HepG2 (cell line): ENCODE data around the gene BRD2. TPM values are rescaled to one million over a fixed set of nuclear protein-coding genes. Genes with fewer than 3 reads are reported as not detected.
A peak's percentile ranks its signal among the peaks of the same experiment; 100 is the strongest.

Source experiments
- ATAD3A ChIP-seq: sonication (generic); formaldehyde crosslinking; IDR thresholded peaks from 2 replicates; pipeline ENCODE4 v1.4.0; 2020; ENCODE audit warnings: missing genetic modification reagents
- BCLAF1 ChIP-seq: fragments of 450-650 bp; IDR thresholded peaks from 2 replicates; pipeline ENCODE4 v1.6.1; 2017; ENCODE audit warnings: mild to moderate bottlenecking
- CC2D1A ChIP-seq: sonication (generic); formaldehyde crosslinking; IDR thresholded peaks from 2 replicates; pipeline ENCODE4 v1.8.1; 2023; ENCODE audit warnings: mild to moderate bottlenecking, missing genetic modification reagents
- FOXC1 ChIP-seq: sonication (generic); formaldehyde crosslinking; IDR thresholded peaks from 2 replicates; pipeline ENCODE4 v1.8.0; 2022; ENCODE audit warnings: mild to moderate bottlenecking, missing genetic modification reagents, borderline replicate concordance
- FOXK1 ChIP-seq: sonication (generic); formaldehyde crosslinking; IDR thresholded peaks from 2 replicates; pipeline ENCODE4 v1.4.0; 2020; ENCODE audit warnings: low read depth, missing genetic modification reagents, borderline replicate concordance
- FOXO1 ChIP-seq: sonication (generic); formaldehyde crosslinking; IDR thresholded peaks from 2 replicates; pipeline ENCODE4 v1.4.0; 2020; ENCODE audit warnings: missing genetic modification reagents
- GATAD1 ChIP-seq: IDR thresholded peaks from 2 replicates; pipeline ENCODE4 v1.6.1; 2016; ENCODE audit warnings: missing genetic modification reagents, missing compliant biosample characterization
- HNF4A ChIP-seq: sonication (generic); formaldehyde crosslinking; IDR thresholded peaks from 2 replicates; pipeline ENCODE4 v1.4.0; 2020; ENCODE audit warnings: missing genetic modification reagents
- HOXD1 ChIP-seq: sonication (generic); formaldehyde crosslinking; IDR thresholded peaks from 2 replicates; pipeline ENCODE4 v1.5.0; 2020; ENCODE audit warnings: missing genetic modification reagents
- ISX ChIP-seq: sonication (generic); formaldehyde crosslinking; conservative IDR thresholded peaks from 2 replicates; pipeline ENCODE4 v1.5.0; 2020; ENCODE audit warnings: missing genetic modification reagents
- KLF9 ChIP-seq: IDR thresholded peaks from 2 replicates; pipeline ENCODE4 v1.6.1; 2016; ENCODE audit warnings: low read depth
- MLLT10 ChIP-seq: sonication (generic); formaldehyde crosslinking; IDR thresholded peaks from 2 replicates; pipeline ENCODE4 v1.4.0; 2020; ENCODE audit warnings: missing genetic modification reagents
- PRPF4 ChIP-seq: fragments of 200-400 bp; formaldehyde crosslinking; IDR thresholded peaks from 2 replicates; pipeline ENCODE4 v1.6.1; 2016; ENCODE audit warnings: low read length, low read depth; ENCODE audit not compliant: poor library complexity, severe bottlenecking
- PTBP1 ChIP-seq: fragments of 200-400 bp; formaldehyde crosslinking; IDR thresholded peaks from 2 replicates; pipeline ENCODE4 v1.6.1; 2018; ENCODE audit warnings: low read length, low read depth; ENCODE audit not compliant: poor library complexity, severe bottlenecking
- RAD51 ChIP-seq: fragments of 450-650 bp; IDR thresholded peaks from 2 replicates; pipeline ENCODE4 v1.6.1; 2016; ENCODE audit warnings: borderline replicate concordance
- SMARCE1 ChIP-seq: fragments of 450-650 bp; IDR thresholded peaks from 2 replicates; pipeline ENCODE4 v1.6.1; 2017; ENCODE audit warnings: borderline replicate concordance
- TAF15 ChIP-seq: fragments of 200-400 bp; formaldehyde crosslinking; IDR thresholded peaks from one replicate; pipeline ENCODE4 v1.6.1; 2018; ENCODE audit warnings: mild to moderate bottlenecking, low read depth, low read length; ENCODE audit not compliant: poor library complexity, severe bottlenecking
- ZBTB7B ChIP-seq: sonication (generic); formaldehyde crosslinking; IDR thresholded peaks from 2 replicates; pipeline ENCODE4 v1.4.0; 2020; ENCODE audit warnings: missing genetic modification reagents
- ZNF224 ChIP-seq: sonication (generic); formaldehyde crosslinking; IDR thresholded peaks from 2 replicates; pipeline ENCODE4 v1.5.0; 2020; ENCODE audit warnings: mild to moderate bottlenecking, missing genetic modification reagents
- ZNF451 ChIP-seq: sonication (generic); formaldehyde crosslinking; IDR thresholded peaks from 2 replicates; pipeline ENCODE4 v1.5.0; 2020; ENCODE audit warnings: mild to moderate bottlenecking, missing genetic modification reagents
- ZNF549 ChIP-seq: sonication (generic); formaldehyde crosslinking; IDR thresholded peaks from 2 replicates; pipeline ENCODE4 v1.5.0; 2020; ENCODE audit warnings: missing genetic modification reagents
- ZSCAN30 ChIP-seq: sonication (generic); formaldehyde crosslinking; IDR thresholded peaks from 2 replicates; pipeline ENCODE4 v1.5.0; 2020; ENCODE audit warnings: mild to moderate bottlenecking, missing genetic modification reagents
- polyA plus RNA-seq, 8 experiments: library from polyadenylated mRNA; depleted of rRNA in 3 of 8; stranded (reverse) in 7 of 8; unstranded in 1 of 8; fragments of >200 nt; fragmentation: Illumina TruSeq in 4 of 8; extraction: Trizol in 4 of 8; gene quantifications; 2 replicates each; pipeline versions ENCODE4 v1.2.1 to v1.2.3, GENCODE V29; 2011 to 2016; ENCODE audit warnings: low read depth in 4 of 8, missing spikeins in 1 of 8, mixed read lengths in 1 of 8; ENCODE audit not compliant: insufficient read depth in 1 of 8
- total RNA-seq, 5 experiments: library from RNA; depleted of rRNA; stranded (reverse); fragments of >200 nt; fragmentation: Illumina TruSeq; extraction: Trizol; gene quantifications; 2 replicates each; pipeline ENCODE4 v1.2.3, GENCODE V29; 2016; ENCODE audit warnings: low read depth in 1 of 5
- TF ChIP-seq, protein P1 (sequence below): sonication (generic); formaldehyde crosslinking; IDR thresholded peaks from 2 replicates; pipeline ENCODE4 v1.5.1; 2020; ENCODE audit warnings: missing genetic modification reagents, mild to moderate bottlenecking, borderline replicate concordance
- TF ChIP-seq, protein P2 (sequence below): IDR thresholded peaks from 2 replicates; pipeline ENCODE4 v1.6.1; 2018; ENCODE audit warnings: missing genetic modification reagents
- TF ChIP-seq, protein P3 (sequence below): sonication (generic); formaldehyde crosslinking; IDR thresholded peaks from 2 replicates; pipeline ENCODE4 v1.8.0; 2022; ENCODE audit warnings: low read depth, missing genetic modification reagents

The BRD2 gene
- total and polyA plus RNA-seq, 2 of the 13 experiments (the other 11 are each of a cell fraction or from before 2014, with no cell fraction given), result 143 to 202 TPM

- no peak for TF ChIP-seq ZSCAN30 (CRISPR knock-in tag)
- TF ChIP-seq ZNF549 (CRISPR knock-in tag), result no peak
- peak; percentile 63; the same call in 1 of the 2 replicates for TF ChIP-seq FOXK1
- TF ChIP-seq ZBTB7B (CRISPR knock-in tag), result peak; percentile 91
- TF ChIP-seq ATAD3A (CRISPR knock-in tag), result no peak
- no peak for TF ChIP-seq KLF9 (CRISPR knock-in tag)
- TF ChIP-seq GATAD1 (CRISPR knock-in tag), result no peak; the same call in 1 of the 2 replicates
- TF ChIP-seq RAD51, result no peak
- TF ChIP-seq HNF4A (CRISPR knock-in tag), result 0 out of 2 replicates have a peak, but pooled peaks have one; percentile 14
- no peak for TF ChIP-seq CC2D1A (CRISPR knock-in tag)
- TF ChIP-seq, protein P1, sequence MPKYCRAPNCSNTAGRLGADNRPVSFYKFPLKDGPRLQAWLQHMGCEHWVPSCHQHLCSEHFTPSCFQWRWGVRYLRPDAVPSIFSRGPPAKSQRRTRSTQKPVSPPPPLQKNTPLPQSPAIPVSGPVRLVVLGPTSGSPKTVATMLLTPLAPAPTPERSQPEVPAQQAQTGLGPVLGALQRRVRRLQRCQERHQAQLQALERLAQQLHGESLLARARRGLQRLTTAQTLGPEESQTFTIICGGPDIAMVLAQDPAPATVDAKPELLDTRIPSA (CRISPR knock-in tag), result no peak
- TF ChIP-seq FOXO1, result 0 out of 2 replicates have a peak, but pooled peaks have one; percentile 47
- no peak for TF ChIP-seq ZNF224 (CRISPR knock-in tag)
- TF ChIP-seq PRPF4, result peak; percentile 71
- TF ChIP-seq SMARCE1, result no peak
- TF ChIP-seq ISX (CRISPR knock-in tag), result peak; percentile 5; the same call in 1 of the 2 replicates
- no peak for TF ChIP-seq PTBP1
- TF ChIP-seq TAF15, result peak; percentile 34
- no peak for TF ChIP-seq BCLAF1
- TF ChIP-seq, protein P2, sequence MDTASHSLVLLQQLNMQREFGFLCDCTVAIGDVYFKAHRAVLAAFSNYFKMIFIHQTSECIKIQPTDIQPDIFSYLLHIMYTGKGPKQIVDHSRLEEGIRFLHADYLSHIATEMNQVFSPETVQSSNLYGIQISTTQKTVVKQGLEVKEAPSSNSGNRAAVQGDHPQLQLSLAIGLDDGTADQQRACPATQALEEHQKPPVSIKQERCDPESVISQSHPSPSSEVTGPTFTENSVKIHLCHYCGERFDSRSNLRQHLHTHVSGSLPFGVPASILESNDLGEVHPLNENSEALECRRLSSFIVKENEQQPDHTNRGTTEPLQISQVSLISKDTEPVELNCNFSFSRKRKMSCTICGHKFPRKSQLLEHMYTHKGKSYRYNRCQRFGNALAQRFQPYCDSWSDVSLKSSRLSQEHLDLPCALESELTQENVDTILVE (CRISPR knock-in tag), result peak; percentile 38
- 0 out of 2 replicates have a peak, but pooled peaks have one; percentile 44 for TF ChIP-seq HOXD1 (CRISPR knock-in tag)
- 0 out of 2 replicates have a peak, but pooled peaks have one; percentile 1 for TF ChIP-seq ZNF451
- no peak; the same call in 1 of the 2 replicates for TF ChIP-seq FOXC1 (CRISPR knock-in tag)
- no peak for TF ChIP-seq MLLT10 (CRISPR knock-in tag)
- TF ChIP-seq, protein P3, sequence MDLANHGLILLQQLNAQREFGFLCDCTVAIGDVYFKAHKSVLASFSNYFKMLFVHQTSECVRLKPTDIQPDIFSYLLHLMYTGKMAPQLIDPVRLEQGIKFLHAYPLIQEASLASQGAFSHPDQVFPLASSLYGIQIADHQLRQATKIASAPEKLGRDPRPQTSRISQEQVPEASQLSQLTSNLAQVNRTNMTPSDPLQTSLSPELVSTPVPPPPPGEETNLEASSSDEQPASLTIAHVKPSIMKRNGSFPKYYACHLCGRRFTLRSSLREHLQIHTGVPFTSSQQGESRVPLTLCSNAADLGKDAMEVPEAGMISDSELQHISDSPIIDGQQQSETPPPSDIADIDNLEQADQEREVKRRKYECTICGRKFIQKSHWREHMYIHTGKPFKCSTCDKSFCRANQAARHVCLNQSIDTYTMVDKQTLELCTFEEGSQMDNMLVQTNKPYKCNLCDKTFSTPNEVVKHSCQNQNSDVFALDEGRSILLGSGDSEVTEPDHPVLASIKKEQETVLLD (CRISPR knock-in tag), result no peak; the same call in 1 of the 2 replicates
Observed at GRCh38 chr6:32968867-32969684, 682 bp downstream of the BRD2 start (continued).
